GM12878 (cell line): ENCODE data around the gene PARP8. TPM values are rescaled to one million over a fixed set of nuclear protein-coding genes. Genes with fewer than 3 reads are reported as not detected.

Source experiments
- POLR2AphosphoS5 ChIP-seq: IDR thresholded peaks from 2 replicates; pipeline ENCODE4 v1.6.1; 2011; ENCODE audit warnings: mild to moderate bottlenecking, low read length, inconsistent platforms
- polyA plus RNA-seq, 11 experiments: library from polyadenylated mRNA; depleted of rRNA in 4 of 11; unstranded in 6 of 11; stranded (reverse) in 5 of 11; fragments of >200 nt; fragmentation: Nextera tagmentation in 4 of 11; fragmentation: Illumina TruSeq in 1 of 11; extraction: Ambion mirVana in 4 of 11; extraction: Trizol in 1 of 11; gene quantifications; 1 replicate in 1 of 11; 2 replicates in 10 of 11; pipeline versions ENCODE4 v1.2.1 to v1.2.3, GENCODE V29; 2011 to 2016; ENCODE audit warnings: inconsistent platforms in 2 of 11, missing spikeins in 2 of 11, low read depth in 1 of 11
- total RNA-seq, 4 experiments: library from RNA; depleted of rRNA in 3 of 4; stranded (reverse); fragments of >200 nt in 3 of 4; fragmentation: Illumina TruSeq in 1 of 4; extraction: Trizol in 1 of 4; gene quantifications; 2 replicates each; pipeline versions ENCODE4 v1.2.1 to v1.2.3, GENCODE V29; 2013 to 2021
- TF ChIP-seq, protein P1 (sequence below): IDR thresholded peaks from 2 replicates; pipeline ENCODE4 v1.6.1; 2011; ENCODE audit warnings: borderline replicate concordance, low read depth, mild to moderate bottlenecking, moderate library complexity, mixed read lengths, low read length; ENCODE audit not compliant: insufficient read depth; ENCODE audit errors: extremely low read length
- TF ChIP-seq, protein P2 (sequence below): fragments of 150-350 bp; IDR thresholded peaks from 2 replicates; pipeline ENCODE4 v1.6.1; 2016; ENCODE audit warnings: low read depth, low read length
- TF ChIP-seq, protein P3 (sequence below): fragments of 450-650 bp; formaldehyde crosslinking; IDR thresholded peaks from 2 replicates; pipeline ENCODE4 v1.4.0; 2022; ENCODE audit warnings: mild to moderate bottlenecking, moderate library complexity

Gene PARP8
- total and polyA plus RNA-seq, 10 of the 15 experiments (the other 5 are each of a cell fraction or from before 2014, with no cell fraction given): 9.1 to 65.2 (median 20.6) TPM

DNA sequence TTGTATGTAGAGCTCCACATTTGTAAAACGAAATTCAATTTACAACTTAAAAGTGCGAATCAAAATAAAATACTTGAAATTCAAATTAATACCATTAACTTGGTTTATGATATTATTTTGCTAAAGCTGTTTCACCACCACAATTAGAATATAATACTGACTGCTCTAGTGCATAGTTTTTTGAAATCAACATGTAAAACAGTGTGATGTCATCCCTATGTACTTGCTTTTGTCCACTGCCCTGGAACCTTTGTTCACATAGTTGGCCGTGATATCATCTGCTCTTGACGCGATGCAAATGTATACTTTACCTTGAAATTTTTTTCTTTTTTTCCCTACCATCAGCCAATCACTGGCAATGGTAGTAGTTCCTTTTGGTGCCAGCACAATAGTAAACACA is 125.4 kb downstream of the PARP8 start (continued):
- TF ChIP-seq, protein P1, sequence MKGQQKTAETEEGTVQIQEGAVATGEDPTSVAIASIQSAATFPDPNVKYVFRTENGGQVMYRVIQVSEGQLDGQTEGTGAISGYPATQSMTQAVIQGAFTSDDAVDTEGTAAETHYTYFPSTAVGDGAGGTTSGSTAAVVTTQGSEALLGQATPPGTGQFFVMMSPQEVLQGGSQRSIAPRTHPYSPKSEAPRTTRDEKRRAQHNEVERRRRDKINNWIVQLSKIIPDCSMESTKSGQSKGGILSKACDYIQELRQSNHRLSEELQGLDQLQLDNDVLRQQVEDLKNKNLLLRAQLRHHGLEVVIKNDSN: no peak
- TF ChIP-seq, protein P2, sequence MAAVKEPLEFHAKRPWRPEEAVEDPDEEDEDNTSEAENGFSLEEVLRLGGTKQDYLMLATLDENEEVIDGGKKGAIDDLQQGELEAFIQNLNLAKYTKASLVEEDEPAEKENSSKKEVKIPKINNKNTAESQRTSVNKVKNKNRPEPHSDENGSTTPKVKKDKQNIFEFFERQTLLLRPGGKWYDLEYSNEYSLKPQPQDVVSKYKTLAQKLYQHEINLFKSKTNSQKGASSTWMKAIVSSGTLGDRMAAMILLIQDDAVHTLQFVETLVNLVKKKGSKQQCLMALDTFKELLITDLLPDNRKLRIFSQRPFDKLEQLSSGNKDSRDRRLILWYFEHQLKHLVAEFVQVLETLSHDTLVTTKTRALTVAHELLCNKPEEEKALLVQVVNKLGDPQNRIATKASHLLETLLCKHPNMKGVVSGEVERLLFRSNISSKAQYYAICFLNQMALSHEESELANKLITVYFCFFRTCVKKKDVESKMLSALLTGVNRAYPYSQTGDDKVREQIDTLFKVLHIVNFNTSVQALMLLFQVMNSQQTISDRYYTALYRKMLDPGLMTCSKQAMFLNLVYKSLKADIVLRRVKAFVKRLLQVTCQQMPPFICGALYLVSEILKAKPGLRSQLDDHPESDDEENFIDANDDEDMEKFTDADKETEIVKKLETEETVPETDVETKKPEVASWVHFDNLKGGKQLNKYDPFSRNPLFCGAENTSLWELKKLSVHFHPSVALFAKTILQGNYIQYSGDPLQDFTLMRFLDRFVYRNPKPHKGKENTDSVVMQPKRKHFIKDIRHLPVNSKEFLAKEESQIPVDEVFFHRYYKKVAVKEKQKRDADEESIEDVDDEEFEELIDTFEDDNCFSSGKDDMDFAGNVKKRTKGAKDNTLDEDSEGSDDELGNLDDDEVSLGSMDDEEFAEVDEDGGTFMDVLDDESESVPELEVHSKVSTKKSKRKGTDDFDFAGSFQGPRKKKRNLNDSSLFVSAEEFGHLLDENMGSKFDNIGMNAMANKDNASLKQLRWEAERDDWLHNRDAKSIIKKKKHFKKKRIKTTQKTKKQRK: no peak
- TF ChIP-seq, protein P3, sequence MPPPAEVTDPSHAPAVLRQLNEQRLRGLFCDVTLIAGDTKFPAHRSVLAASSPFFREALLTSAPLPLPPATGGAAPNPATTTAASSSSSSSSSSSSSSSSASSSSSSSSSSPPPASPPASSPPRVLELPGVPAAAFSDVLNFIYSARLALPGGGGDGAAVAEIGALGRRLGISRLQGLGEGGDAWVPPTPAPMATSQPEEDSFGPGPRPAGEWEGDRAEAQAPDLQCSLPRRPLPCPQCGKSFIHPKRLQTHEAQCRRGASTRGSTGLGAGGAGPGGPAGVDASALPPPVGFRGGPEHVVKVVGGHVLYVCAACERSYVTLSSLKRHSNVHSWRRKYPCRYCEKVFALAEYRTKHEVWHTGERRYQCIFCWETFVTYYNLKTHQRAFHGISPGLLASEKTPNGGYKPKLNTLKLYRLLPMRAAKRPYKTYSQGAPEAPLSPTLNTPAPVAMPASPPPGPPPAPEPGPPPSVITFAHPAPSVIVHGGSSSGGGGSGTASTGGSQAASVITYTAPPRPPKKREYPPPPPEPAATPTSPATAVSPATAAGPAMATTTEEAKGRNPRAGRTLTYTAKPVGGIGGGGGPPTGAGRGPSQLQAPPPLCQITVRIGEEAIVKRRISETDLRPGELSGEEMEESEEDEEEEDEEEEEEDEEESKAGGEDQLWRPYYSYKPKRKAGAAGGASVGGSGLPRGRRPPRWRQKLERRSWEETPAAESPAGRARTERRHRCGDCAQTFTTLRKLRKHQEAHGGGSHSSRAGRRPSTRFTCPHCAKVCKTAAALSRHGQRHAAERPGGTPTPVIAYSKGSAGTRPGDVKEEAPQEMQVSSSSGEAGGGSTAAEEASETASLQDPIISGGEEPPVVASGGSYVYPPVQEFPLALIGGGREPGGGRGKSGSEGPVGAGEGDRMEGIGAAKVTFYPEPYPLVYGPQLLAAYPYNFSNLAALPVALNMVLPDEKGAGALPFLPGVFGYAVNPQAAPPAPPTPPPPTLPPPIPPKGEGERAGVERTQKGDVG (CRISPR knock-in tag): no peak
- no peak for TF ChIP-seq POLR2AphosphoS5
